C4-2B (cell line): Measurements from ENCODE around the gene RPS18.
A peak's percentile ranks its signal among the peaks of the same experiment; 100 is the strongest.
"Not testable (repeated sequence)": the region's sequence is repeated elsewhere in the genome, so short reads cannot be mapped to it uniquely, and the experiment has no call there.

Experiments used
- H3K27ac ChIP-seq: fragments of 450-650 bp; 2 replicates; pipeline ENCODE4 v1.5.1; 2017
- ZFX ChIP-seq: fragments of 450-650 bp; IDR thresholded peaks from 2 replicates; pipeline ENCODE4 v1.6.1; 2017
- TF ChIP-seq, protein P1 (sequence below): fragments of 450-650 bp; conservative IDR thresholded peaks from 2 replicates; pipeline ENCODE4 v1.5.1; 2017; ENCODE audit warnings: mild to moderate bottlenecking

Gene RPS18

DNA sequence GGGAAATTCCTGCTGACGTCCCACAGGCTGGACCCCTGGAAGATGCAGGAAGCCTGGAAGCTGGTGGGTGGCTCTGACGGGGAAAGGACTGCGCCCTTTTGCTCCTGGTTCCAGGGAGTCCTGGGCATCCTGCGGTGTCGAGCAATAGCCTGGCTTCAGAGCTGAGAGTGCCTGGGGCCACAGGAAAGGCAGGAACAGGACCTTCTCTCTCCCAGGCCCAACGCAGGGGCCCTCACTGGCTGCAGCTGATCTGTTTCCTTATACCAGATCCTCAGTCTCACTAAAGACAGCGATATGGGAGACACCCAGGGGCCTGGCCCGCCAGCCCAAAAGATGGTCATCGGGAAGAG is 6.5 kb downstream of the RPS18 start:
- no peak overlapping the region for H3K27ac ChIP-seq
- TF ChIP-seq, protein P1, sequence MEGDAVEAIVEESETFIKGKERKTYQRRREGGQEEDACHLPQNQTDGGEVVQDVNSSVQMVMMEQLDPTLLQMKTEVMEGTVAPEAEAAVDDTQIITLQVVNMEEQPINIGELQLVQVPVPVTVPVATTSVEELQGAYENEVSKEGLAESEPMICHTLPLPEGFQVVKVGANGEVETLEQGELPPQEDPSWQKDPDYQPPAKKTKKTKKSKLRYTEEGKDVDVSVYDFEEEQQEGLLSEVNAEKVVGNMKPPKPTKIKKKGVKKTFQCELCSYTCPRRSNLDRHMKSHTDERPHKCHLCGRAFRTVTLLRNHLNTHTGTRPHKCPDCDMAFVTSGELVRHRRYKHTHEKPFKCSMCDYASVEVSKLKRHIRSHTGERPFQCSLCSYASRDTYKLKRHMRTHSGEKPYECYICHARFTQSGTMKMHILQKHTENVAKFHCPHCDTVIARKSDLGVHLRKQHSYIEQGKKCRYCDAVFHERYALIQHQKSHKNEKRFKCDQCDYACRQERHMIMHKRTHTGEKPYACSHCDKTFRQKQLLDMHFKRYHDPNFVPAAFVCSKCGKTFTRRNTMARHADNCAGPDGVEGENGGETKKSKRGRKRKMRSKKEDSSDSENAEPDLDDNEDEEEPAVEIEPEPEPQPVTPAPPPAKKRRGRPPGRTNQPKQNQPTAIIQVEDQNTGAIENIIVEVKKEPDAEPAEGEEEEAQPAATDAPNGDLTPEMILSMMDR, result no peak
- no peak for TF ChIP-seq ZFX

DNA sequence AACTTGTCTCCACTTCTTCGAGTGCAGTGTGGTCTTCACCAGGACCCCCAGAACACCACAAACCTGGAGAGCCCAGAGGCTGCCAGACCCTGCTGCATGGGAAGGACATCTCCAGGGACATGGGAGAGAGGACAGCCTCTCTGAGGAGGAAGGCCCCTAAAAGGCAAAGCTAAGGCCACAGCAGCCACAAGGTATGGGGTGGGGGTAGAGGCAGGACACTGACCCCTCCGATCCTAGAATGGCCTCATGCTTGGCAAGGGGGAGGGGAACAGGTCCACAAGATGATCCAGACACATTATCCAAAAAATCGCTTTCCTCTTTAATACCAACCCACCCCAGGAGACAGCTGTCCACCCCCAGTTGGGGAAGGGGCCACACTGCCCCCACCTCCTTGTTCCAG is 6.9 kb downstream of the RPS18 start:
- no peak for TF ChIP-seq ZFX
- TF ChIP-seq, protein P1, result no peak
- H3K27ac ChIP-seq, result no peak overlapping the region

DNA sequence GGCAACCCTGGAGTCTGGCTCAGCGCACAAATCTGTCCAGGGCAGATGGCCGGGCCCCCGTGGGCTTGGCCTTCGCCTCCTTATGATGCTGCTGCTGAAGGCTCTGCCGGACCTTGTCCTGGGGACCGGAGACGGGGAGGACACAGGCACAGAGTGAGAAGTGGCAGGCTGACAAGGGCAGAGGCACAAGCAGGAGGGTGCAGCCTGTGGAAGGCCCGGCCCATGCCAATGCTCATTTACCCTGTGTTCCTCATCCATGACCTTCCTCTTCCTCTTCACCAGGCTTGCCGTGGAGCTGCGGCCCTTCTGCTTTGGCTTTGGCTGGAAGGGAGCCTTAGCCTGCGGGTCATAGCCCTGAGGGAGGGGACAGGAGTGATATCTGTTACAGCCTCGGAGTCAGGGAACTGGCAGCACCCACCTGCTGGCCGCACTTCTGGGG is 7.4 kb downstream of the RPS18 start:
- H3K27ac ChIP-seq, result no peak overlapping the region
- TF ChIP-seq, protein P1, result no peak
- no peak for TF ChIP-seq ZFX

DNA sequence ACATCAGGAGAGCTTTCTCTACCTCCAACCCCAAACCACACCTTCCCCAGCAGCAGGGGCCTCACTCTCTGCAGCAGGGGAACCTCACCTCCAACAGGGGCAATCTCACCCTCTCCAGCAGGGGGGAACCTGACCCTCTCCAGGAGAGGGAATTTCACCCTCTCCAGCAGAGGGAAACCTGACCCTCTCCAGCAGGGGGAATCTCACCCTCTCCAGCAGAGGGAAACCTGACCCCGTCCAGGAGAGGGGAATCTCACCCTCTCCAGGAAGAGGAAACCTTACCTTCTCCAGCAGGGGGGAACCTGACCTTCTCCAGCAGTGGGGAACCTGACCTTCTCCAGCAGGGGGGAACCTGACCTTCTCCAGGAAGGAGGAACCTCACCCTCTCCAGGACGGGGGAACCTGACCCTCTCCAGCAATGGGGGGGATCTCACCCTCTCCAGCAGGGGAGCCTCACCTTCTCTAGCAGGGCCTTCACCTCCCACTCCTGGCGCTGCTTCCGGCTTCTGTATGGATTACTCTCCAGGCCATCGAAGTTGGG is 8.2 kb downstream of the RPS18 start:
- H3K27ac ChIP-seq, result no peak overlapping the region
- TF ChIP-seq ZFX, result no peak

DNA sequence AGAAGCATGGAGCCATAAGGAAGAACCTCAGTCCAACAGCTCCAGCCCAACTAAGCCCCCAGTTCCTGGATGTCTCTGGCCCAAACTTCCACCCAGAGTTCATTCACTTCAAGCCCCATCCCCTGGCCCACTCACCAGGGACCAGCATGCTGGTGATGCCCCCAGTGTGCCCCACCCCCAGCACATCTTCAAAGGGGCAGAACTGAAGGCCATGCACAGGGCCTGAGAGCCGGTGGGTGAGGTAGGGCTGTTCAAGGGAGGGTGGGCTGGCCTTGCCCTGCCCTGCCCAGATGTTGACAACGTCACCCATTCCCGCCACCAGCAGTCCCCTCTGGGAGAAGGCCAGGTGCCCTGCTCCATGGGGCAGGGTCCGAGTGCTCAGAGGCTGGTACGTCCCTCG is 8.7 kb downstream of the RPS18 start:
- TF ChIP-seq, protein P1, result no peak
- TF ChIP-seq ZFX, result no peak
- H3K27ac ChIP-seq, result no peak overlapping the region

DNA sequence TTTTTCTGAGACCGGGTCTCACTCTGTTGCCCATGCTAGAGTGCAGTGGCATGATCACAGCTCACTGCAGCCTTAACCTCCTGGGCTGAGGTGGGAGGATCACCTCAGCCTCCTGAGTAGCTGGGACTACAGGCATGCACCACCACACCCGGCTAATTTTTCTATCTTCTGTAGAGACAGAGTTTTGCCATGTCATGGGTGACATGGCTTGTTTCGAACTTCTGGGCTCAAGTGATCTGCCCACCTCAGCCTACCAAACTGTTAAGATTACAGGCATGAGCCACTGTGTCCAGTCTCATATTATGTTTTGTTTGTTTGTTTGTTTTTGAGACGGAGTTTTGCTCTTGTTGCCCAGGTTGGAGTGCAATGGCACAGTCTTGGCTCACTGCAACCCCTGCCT is 13.3 kb downstream of the RPS18 start:
- H3K27ac ChIP-seq, result not testable (repeated sequence)

DNA sequence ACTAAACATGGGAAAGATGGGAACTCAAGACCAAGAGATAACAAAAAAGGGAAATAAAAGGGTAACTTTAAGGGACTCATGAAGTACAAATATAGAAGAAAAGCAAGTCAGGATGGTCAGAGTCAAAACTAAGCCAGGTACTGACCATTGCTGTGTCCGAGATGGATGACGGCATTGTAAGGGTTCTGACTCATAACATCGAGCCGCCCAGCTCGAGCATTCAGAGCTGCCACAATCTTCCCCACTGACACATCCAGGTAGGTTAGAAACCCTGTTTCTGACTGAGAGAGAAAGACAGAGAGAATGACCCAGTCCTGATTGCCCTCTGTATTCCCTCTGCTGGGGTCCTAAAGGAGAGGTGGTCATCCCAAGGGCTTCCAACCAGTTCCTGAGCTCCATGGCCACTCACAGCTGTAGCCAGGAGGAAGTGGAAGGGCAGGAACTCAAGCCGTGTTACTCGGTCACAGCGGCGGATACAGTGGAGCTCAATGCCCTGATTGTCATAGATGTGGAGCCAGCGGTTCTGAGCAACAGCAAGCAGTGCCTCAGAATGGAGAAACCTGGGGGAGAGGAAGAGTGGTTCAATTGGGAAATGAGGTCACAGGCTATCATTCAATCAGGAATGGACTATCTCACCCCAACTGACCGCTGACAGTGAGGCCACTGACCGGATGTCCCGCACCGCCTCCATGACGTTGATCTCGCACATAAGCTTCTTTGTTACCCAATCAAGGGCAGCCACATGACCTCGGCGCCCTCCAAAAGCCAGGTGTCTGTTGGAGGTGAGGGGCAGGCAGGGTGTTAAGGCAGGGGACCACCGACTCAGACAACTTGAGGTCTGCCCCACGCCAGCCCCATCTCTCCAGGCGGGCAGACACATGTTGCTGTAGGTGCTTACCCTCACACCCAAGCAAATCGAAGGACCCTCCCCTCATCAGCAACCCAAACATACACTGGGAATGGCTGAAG is 15.4 kb downstream of the RPS18 start:
- TF ChIP-seq ZFX, result no peak
- TF ChIP-seq, protein P1, result no peak
- no peak overlapping the region for H3K27ac ChIP-seq

DNA sequence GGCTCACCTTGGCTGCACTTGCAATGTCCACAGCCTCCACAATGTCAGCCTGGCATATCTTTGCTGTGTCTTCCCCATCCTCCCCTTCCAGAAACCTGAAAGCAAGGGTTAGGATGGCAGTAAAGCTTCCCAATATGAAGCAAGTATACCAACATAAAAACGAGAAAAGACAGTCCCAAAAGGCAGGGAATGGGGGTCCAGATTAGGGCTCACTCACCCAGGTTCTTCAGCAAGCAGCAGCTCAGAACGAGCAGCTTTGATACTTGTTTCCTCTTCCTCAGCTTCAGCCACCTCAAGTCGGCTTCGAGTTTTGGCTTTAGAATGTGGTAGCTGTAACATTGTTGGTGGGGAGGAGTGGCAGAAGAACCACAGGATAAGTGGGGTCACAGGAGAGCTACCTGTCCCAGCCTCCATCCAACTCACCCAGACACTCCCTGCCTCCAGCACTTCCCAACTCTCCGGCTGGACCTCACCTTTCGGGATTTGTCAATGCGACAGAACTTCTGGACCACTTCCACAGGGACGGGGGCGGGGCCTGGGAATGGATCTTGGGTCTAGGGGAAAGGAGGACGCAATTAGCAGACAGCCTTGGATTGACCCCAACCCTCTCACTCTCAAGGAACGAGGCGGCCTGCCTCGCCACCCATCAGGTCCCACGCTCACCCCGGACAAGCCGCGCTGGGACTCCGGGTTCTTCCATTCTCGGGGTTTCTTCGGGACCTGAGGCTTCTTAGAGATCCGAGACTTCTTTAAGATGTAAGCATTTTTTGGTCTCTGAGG is 16.5 kb downstream of the RPS18 start:
- H3K27ac ChIP-seq, result peak overlapping the region; percentile 76
- TF ChIP-seq, protein P1, result no peak
- TF ChIP-seq ZFX, result peak; percentile 33; the same call in 1 of the 2 replicates
